ENCODE data around the gene TWF2.

Gene TWF2

DNA sequence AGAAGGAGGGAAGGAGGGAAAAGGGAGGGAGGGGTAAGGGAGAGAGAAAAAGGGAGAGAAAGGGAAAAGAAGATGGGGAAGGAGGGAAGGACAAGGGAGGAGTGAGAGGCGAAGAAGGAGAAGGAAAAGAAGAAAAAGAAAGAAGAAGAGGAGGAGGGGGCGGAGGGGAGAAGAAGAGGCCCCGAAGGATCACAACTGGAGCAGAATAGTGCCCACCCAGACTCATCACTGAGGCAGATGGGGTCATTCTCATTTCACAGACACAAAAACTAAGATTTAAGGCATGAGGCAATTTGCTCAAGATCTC is 43.7 kb downstream of the TWF2 start:
- TF ChIP-seq, protein P1, sequence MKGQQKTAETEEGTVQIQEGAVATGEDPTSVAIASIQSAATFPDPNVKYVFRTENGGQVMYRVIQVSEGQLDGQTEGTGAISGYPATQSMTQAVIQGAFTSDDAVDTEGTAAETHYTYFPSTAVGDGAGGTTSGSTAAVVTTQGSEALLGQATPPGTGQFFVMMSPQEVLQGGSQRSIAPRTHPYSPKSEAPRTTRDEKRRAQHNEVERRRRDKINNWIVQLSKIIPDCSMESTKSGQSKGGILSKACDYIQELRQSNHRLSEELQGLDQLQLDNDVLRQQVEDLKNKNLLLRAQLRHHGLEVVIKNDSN (IDR thresholded peaks at IDR 0.05), result no peak
- no peak for TF ChIP-seq TAF1 (IDR thresholded peaks at IDR 0.05; ENCODE audit: low read depth)
- TF ChIP-seq CEBPB (IDR thresholded peaks at IDR 0.05), result no peak
- TF ChIP-seq ZBTB7A (IDR thresholded peaks at IDR 0.05; ENCODE audit: low read depth), result no peak
- no peak for TF ChIP-seq YY1 (IDR thresholded peaks at IDR 0.05; ENCODE audit: low read depth)
- TF ChIP-seq EGR1 (IDR thresholded peaks at IDR 0.05), result no peak
- no peak for TF ChIP-seq TEAD4 (IDR thresholded peaks at IDR 0.05)
- no peak for TF ChIP-seq TCF12 (IDR thresholded peaks at IDR 0.05; ENCODE audit: low read depth)
- TF ChIP-seq, protein P2, sequence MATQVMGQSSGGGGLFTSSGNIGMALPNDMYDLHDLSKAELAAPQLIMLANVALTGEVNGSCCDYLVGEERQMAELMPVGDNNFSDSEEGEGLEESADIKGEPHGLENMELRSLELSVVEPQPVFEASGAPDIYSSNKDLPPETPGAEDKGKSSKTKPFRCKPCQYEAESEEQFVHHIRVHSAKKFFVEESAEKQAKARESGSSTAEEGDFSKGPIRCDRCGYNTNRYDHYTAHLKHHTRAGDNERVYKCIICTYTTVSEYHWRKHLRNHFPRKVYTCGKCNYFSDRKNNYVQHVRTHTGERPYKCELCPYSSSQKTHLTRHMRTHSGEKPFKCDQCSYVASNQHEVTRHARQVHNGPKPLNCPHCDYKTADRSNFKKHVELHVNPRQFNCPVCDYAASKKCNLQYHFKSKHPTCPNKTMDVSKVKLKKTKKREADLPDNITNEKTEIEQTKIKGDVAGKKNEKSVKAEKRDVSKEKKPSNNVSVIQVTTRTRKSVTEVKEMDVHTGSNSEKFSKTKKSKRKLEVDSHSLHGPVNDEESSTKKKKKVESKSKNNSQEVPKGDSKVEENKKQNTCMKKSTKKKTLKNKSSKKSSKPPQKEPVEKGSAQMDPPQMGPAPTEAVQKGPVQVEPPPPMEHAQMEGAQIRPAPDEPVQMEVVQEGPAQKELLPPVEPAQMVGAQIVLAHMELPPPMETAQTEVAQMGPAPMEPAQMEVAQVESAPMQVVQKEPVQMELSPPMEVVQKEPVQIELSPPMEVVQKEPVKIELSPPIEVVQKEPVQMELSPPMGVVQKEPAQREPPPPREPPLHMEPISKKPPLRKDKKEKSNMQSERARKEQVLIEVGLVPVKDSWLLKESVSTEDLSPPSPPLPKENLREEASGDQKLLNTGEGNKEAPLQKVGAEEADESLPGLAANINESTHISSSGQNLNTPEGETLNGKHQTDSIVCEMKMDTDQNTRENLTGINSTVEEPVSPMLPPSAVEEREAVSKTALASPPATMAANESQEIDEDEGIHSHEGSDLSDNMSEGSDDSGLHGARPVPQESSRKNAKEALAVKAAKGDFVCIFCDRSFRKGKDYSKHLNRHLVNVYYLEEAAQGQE (IDR thresholded peaks at IDR 0.05; ENCODE audit: low read depth), result no peak
- TF ChIP-seq RAD21 (IDR thresholded peaks at IDR 0.05; ENCODE audit: low read depth), result no peak
- no peak for TF ChIP-seq CREB1 (IDR thresholded peaks at IDR 0.05; ENCODE audit: low read depth)
- no peak for TF ChIP-seq EP300 (IDR thresholded peaks at IDR 0.05; ENCODE audit: borderline replicate concordance)
- TF ChIP-seq FOXM1 (IDR thresholded peaks at IDR 0.05; ENCODE audit: borderline replicate concordance, low read depth), result no peak
- no peak for TF ChIP-seq NFIC (IDR thresholded peaks at IDR 0.05)
- TF ChIP-seq, protein P3, sequence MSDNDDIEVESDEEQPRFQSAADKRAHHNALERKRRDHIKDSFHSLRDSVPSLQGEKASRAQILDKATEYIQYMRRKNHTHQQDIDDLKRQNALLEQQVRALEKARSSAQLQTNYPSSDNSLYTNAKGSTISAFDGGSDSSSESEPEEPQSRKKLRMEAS (IDR thresholded peaks at IDR 0.05), result no peak

DNA sequence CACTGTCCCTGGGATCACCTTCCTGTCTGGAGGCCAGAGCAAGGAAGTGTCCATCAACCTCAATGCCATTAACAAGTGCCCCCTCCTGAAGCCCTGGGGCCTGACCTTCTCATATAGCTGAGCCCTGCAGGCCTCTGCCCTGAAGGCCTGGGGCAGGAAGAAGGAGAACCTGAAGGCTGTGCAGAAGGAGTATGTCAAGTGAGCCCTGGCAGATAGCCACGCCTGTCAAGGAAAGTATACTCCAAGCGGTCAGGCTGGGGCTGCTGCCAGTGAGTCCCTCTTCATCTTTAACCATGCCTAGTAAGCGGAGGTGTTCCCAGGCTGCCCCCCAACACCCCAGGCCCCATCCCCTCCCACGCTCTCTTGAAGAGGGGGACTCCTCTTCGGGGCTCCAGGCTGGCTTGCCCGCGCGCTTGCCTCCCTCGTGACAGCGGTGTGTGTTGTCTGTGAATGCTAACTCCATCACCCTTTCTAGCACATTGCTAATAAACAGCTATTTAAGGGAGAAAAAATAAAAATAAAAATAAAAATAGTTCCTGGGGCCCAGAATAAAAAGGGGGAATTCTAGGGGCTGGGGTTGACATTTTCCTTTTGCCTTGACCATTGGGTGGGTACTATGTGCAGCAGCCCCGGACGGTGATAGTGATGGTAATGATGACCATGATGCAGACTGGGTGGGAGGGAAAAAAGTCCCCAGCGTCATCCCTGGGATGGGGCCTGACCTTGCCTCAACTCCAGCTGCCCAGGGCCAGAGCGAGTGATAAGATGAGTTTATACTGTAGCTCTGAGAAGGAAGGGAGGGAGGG is 44.3 kb downstream of the TWF2 start:
- no peak for TF ChIP-seq RAD21 (IDR thresholded peaks at IDR 0.05; ENCODE audit: low read depth)

DNA sequence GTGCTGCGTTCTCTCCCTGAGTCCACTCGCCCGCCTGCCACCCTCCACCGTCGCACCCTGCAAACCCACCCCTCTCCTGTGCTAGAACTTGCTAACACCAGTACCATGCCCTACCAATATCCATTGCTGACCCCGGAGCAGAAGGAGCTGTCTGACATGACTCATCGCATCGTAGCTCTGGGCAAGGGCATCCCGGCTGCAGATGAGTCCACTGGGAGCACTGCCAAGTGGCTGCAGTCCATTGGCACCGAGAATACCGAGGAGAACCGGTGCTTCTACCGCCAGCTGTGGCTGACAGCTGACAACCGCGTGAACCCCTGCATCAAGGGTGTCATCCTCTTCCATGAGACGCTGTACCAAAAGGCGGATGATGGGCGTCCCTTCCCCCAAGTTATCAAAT is 45.9 kb downstream of the TWF2 start:
- no peak for TF ChIP-seq EP300 (IDR thresholded peaks at IDR 0.05; ENCODE audit: borderline replicate concordance)
- TF ChIP-seq, protein P1 (IDR thresholded peaks at IDR 0.05), result no peak
- no peak for TF ChIP-seq CREB1 (IDR thresholded peaks at IDR 0.05; ENCODE audit: low read depth)
- TF ChIP-seq, protein P2 (IDR thresholded peaks at IDR 0.05; ENCODE audit: low read depth), result no peak
- TF ChIP-seq TCF12 (IDR thresholded peaks at IDR 0.05; ENCODE audit: low read depth), result no peak
- no peak for TF ChIP-seq ZBTB7A (IDR thresholded peaks at IDR 0.05; ENCODE audit: low read depth)
- TF ChIP-seq RAD21 (IDR thresholded peaks at IDR 0.05; ENCODE audit: low read depth), result no peak
- TF ChIP-seq CEBPB (IDR thresholded peaks at IDR 0.05), result no peak

DNA sequence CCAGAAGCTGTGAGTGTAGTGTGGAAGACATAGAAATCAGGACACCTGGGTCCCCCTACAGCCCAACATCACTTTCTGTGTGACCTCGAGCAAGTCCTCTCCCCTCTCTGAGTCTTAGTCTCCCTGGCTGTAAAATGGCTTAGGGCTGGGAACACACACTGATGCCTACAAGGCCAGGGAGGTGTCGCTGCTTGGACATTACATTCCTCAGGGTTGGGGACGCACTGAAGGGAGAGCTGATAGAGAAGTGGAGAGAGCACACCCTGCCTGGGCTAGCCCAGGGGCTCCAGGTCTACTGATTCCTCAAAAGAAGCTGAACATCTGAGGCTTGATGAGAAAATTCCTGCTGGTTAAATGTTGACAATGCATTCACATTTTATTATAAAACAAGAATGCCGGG is 47.3 kb downstream of the TWF2 start:
- TF ChIP-seq YY1 (IDR thresholded peaks at IDR 0.05; ENCODE audit: low read depth), result no peak

DNA sequence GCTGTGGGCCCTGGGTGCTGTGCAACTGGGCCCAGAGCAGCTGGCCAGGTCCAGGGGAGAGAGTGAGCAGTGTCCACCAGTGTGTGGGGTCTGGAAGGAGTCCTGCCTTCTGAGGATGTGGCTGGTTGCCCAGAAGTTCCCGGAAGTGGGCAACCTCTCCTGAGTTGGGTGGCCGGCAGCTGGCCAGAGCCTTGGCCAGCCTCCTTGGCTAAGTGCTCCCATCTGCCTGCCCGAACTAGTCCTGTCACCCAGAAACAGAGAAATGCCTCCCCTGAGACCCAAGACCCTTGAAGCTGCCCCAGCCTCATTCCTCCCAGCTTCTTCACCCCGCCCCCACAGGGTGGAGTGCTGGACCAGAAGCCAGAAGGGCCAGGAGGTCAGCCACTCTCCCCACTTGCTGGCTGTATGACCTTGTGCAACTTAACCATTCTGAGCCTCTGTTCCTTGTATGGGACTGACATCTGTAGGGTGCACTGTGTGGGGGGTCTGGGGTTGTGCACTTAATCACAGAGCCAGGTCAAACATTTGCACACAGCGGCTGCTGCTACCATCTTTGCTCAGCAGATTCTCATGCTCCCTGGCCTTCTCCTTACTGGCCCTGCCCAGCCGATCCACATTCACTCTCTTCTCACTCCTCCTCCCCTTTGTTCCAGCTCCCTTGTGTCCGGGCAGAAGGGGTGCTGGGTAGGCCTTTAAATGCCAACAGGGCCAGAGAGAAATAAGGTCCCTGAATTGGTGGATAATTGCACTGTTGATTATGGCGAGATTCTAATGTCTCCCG is 48.5 kb downstream of the TWF2 start:
- TF ChIP-seq TEAD4 (IDR thresholded peaks at IDR 0.05) (no peak), EGR1 (IDR thresholded peaks at IDR 0.05) (no peak), RAD21 (IDR thresholded peaks at IDR 0.05; ENCODE audit: low read depth) (no peak), ZBTB7A (IDR thresholded peaks at IDR 0.05; ENCODE audit: low read depth) (no peak), YY1 (IDR thresholded peaks at IDR 0.05; ENCODE audit: low read depth) (no peak)
- TF ChIP-seq, protein P3 (IDR thresholded peaks at IDR 0.05), result no peak
- TF ChIP-seq, protein P2 (IDR thresholded peaks at IDR 0.05; ENCODE audit: low read depth), result no peak
- TF ChIP-seq, protein P1 (IDR thresholded peaks at IDR 0.05), result no peak
